HG03064 (cell line): Measurements from ENCODE around the gene FBXW12.

Experiments
- ATAC-seq: cut with Tn5 transposase; IDR thresholded peaks from one replicate; pipeline ENCODE4 v1.9.1; 2021; ENCODE audit warnings: low read depth; ENCODE audit not compliant: unreplicated experiment

The FBXW12 gene

GRCh38 chr3:48406443-48407431 is 34.7 kb downstream of the FBXW12 start:
- no peak for ATAC-seq

- no peak for ATAC-seq
These were observed 35.6 kb downstream of the FBXW12 start for GRCh38 chr3:48407542-48408099.

DNA sequence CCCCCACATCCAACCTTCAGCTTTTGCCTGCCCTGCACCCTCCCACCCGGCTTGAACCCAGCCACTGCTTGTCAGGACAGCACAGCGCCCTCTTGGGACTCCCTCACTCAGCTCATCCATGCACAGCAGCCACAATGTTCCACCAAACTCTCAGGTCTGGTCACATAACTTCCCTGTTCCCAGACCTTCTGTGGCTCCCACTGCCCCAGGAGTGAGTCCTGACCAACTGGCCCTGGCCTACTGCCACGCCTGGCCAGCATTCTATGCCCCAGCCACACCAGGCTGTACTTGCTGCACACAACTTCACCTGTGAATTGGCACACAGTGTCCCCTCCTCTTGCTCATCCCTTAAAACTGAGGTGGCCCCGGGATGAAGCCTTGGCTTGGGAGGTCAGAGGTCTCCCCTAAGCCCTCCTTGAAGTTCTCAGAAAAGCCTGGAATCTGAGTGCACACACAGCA is 36.8 kb downstream of the FBXW12 start:
- no peak for ATAC-seq

DNA sequence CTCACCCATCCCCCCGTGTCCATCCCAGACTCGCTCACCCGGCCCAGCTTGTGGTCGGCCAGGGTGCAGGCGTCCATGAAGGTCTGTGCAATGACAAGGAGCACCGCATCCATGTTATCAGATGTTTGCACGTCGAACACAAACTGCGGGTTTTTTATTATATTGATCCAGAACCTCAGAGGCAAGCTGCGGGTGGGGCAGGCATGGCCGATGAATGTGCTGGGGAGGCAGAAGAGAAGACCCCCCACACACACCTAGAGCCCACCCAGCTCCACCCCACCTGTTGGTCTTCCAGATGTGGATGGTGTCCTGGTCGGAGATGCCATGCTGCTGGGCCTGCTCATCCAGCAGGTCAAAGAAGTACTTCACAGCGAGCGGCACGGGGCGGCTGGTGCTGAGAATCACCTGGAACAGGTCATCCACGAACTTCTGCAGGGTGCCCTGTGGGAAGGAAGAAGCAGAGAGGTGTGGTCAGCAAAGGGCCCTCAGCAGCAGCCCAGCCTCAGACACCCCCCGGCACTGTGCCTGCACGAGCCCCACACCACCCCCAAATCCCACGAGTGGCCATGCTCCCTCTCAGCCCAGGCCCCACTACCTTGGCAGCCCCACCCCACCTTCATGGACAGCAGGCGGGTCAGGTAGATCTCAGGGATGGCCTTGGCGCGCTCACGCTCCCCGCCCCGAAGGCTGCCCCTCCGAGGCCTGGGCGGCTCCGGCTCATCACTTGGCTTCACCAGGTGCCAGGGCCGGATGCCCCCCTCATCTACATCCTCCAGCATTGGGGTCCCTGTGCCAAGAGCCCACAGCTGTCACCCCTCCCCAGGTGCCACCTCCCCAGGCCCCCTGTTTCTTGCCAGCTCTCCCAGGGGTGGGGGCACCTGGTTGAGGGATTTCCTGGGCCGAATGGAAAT is 37.5 kb downstream of the FBXW12 start:
- ATAC-seq: no peak

GRCh38 chr3:48410205-48411040 is 38.4 kb downstream of the FBXW12 start:
- ATAC-seq: no peak

DNA sequence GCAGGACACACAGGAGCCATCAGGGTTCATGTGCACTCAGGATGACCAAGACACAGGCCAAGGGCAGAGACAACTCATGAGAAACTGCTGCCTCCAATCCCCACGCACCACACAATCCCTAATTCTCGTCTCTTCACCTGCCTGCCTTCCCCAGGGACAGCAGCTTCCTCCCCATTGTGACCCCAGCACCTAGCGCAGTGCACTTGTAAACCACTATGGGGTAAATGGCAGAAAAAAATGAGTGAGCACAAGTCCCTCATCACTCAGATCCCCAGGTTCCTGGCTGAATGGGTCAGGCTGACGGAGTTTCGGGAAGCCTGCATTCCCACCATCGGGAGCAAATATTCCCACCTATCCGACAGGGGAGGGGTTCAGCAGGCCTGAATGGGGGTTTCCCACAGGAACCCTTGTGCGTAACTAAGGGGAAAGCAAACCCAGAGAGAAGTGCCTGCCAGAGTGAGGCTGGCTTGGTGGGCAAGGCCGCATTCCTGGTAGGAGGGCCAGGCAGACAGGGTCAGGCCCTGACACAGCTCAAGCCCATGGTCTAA is 39.1 kb downstream of the FBXW12 start:
- no peak for ATAC-seq

- ATAC-seq: no peak
These were observed 39.8 kb downstream of the FBXW12 start for GRCh38 chr3:48411606-48412374.

- ATAC-seq: no peak
These were observed 40.5 kb downstream of the FBXW12 start for GRCh38 chr3:48412375-48413001.

DNA sequence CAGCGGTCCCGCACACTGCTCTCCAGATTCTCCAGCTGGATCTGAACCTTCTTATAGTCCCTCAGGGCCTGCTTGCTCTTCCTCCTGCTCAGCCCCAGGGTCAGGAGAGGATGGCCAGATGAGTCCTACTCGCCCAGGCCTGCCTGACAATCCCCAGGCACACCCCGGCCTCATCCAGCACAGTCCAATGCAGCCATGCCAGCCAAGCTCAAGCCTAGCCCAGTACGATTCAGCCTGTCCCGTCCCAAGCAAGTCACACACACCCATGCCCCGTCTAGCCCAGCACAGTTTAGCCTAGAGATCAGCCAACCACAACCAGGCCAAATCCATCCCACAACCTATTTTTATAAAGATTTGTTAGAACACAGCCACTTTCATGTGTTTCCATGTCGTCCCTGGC is 41.1 kb downstream of the FBXW12 start:
- no peak for ATAC-seq

DNA sequence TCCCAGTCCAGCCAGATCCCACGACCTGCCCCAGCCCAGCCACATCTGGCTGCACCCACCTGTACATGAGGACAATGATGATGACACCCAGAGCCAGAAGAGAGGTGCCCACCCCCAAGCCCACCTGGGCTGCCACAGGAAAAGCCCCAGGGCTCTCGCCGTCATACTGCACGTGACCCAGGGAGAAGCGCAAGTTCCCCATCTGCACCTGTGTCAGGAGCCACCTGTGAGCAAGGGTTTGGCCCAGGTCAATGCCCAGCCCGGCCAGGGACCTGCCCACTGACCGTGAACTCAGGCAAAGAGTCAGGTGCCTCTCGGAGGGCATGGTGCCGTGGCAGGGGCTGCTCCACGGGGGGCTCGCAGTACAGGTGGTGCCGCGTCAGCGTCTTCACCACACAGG is 41.6 kb downstream of the FBXW12 start:
- ATAC-seq: no peak

- ATAC-seq: no peak
These were observed 42.6 kb downstream of the FBXW12 start for GRCh38 chr3:48414376-48415250.

DNA sequence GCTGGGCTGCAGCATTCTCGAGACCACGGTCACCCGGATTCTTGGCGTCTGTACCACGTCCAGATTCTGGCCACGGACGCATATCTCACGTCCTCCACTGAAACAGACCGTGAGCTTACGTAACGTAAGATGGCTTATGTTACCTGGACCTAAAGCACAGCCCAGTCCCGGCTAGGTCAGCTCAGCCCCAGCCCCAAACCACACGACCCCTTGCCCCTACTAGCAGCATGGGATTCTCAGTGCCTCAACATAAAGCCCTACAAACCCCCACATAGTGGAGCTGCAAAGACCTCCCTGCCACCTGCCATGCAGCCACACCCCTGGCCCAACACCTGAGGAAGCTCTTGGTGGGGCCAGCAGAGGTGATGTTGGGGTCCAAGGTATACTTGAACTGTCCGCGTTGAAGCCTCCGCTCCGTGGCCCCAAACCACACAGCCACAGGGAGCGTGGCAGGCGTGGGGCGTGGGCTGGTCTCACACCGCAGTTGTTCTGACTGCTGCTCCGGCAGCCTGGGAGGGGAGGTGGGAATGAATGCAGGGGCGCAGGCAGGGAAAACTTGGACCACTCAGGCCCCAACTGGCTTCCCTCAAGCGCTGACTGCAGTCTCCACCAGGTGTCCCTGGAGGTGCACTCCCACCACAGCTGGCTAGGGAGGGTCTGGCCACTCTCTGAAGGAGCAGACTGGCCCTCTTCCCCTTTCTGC is 43.4 kb downstream of the FBXW12 start:
- ATAC-seq: no peak

- ATAC-seq: no peak
These were observed 44.1 kb downstream of the FBXW12 start for GRCh38 chr3:48416091-48416505.

DNA sequence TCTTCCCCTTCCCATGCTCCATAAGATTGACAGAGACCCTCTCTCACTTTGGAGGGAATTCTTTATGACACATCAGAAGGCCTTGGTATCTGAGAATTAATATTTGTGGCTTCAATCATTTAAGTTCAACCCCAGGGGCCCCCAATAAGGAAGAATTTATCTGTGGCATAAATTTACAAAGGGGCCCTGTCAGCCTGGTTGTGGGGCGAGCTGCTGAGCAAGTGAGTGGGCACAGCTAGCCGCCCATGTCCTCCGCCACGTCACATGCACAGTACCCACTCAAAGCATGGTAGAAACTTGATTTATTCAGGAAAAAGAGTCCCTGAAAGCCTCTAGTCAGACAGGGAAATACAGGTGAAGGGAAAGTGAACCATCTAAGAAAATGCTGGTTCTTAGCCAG is 44.5 kb downstream of the FBXW12 start:
- ATAC-seq: no peak

DNA sequence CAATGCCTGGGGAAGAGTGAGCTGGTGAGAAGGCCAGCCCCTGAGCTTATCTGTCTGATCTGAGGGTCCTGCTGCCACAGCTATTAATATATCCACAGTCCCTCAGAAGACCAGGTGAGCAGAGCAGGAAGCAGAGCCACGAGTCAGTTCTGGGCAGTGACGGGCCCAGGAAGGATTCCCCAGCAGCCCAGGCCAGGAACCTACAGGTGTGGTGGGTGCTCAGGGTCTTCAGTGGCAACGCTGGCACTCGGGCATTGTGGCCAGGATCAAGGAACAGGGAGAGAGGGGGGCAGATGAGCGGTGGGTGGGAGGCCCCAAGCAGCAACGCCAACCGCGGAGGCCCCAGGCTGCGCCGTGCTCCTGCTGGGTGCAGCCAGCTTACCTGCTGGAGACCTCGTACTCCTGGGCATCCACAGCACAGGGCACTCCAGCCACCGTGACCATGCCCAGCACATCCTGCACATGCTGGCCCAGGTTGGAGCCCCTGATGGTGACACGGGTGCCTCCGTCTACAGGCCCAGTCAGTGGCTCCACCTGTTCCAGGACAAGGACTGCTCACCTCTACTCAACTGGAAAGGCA is 45.6 kb downstream of the FBXW12 start:
- no peak for ATAC-seq

DNA sequence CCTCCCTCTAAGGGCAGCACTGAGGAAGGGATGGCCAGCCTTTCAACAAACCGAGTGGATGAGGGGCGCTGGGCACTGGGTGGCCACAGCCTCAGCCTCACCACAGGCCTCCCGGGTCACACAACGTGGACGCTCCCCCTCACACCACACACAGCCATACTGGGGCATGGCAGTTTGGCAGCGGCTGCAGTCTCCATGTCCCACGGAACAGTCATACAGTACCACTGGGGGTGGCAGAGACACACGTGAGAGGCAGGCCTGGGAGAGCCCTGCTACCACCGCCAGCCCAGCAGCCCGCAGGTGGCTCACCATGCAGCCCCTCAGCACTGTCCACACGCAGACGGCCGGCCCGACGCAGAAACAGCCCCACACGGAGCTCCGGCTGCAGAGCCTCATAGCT is 46.1 kb downstream of the FBXW12 start:
- ATAC-seq: no peak

- ATAC-seq: no peak
These were observed 46.6 kb downstream of the FBXW12 start for GRCh38 chr3:48418651-48419050.
